Cortex of kidney (tissue), 1 donor: ENCODE measurements around the gene FHAD1.
"Not testable (repeated sequence)": the region's sequence is repeated elsewhere in the genome, so short reads cannot be mapped to it uniquely, and the experiment has no call there.

Source experiments
- DNase-seq: peaks from one replicate; lab custom pipeline; 2025; lab: John Stamatoyannopoulos, UW

FHAD1 gene

DNA sequence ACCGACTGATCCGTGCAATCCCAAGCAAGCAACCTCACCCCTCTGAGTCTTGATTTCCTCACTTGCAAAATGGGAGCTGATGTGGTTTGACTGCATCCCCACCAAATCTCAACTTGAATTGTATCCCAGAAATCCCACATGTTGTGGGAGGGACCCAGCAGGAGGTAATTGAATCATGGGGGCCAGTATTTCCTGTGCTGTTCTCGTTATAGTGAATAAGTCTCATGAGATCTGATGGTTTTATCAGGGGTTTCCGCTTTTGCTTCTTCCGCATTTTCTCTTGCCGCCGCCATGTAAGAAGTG is 58.4 kb downstream of the FHAD1 start:
- no peak for DNase-seq

DNA sequence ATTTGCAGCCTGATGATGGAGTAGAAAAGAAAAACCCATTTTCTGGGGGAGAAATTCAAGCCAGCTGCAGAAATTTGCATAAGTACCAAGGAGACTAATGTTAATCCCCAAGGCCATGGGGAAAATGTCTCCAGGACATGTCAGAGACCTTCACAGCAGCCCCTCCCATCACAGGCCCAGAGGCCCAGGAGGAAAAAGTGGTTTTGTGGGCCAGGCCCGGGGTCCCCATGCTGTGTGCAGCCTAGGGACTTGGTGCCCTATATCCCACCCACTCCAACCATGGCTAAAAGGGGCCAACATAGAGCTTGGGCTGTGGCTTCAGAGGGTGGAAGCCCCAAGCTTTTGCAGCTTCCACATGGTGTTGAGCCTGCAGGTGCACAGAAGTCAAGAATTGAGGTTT is 59.3 kb downstream of the FHAD1 start:
- not testable (repeated sequence) for DNase-seq

DNA sequence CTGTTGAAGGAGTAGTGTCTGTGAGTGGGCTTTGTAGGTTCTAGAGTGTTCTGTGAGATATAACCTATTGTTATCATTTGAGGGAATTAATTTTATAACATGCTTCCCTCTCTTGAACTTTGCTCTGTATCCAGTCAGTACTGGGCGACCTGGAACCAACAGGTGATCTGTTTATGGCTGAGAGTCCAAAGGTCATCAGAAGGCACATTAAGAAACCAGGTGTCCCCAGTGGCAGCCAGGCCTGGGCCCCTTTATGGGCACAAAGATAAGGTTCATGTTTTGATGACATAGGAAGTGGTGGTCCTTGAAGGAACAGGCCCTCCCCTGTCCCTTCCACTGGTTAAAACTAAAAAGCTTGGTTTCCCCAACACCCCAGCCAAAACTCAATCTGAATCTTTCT is 61.1 kb downstream of the FHAD1 start:
- DNase-seq, result no peak

DNA sequence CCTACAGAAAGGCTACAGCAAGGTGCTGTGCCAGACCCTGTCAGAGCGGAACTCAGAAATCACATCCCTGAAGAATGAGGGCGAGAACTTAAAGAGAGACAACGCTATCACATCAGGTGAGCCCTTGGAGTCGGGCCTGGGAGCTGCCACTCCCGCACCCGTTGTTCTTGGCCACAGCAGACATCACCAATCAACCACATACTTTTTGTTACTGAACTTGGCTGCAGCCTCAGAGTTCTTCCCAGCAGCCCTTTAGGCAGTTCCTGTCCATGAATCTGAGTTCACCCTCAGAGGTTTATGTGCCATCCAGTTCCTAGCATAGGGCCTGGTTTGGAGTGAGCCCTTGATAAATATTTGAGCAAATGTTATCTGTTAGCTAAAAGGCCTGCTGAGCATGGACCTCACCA is 61.6 kb downstream of the FHAD1 start:
- no peak for DNase-seq

DNA sequence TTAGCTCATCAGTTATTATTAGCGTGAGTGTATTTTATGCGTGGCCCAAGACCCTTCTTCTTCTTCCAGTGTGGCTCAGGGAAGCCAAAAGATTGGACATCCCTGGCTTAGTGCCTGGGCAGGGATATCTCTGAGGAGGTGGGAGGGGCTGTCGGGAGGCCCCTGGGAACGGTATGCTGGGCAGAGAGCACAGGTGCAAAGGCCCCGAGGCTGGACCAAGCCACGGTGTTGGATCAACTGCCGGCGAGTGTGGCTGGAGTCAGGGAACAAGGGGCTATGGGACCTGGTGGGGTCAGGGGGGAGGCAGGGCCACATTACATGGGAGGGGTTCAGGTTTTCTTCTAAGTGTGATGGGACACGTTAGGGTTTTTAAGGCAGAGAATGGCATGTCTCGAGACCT is 62.7 kb downstream of the FHAD1 start:
- DNase-seq, result no peak

DNA sequence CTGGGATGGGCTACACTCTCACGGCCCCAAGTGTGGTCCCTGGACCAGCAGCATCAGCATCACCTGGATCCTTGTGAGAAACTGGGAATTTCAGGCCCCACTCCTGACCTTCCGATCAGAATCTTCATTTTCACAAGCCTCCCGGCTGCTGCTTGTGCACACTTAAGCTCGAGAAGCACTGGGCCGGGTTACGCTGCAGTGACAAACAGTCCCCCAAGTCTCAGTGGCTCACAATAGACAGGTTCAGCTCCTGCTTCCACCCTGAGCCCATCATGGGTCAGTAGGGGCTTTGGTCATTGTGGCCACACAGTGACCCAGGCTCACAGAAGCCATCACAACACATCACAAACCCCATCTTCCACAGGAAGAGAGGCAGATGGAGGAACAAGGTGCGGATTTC is 63.5 kb downstream of the FHAD1 start:
- DNase-seq, result no peak

DNA sequence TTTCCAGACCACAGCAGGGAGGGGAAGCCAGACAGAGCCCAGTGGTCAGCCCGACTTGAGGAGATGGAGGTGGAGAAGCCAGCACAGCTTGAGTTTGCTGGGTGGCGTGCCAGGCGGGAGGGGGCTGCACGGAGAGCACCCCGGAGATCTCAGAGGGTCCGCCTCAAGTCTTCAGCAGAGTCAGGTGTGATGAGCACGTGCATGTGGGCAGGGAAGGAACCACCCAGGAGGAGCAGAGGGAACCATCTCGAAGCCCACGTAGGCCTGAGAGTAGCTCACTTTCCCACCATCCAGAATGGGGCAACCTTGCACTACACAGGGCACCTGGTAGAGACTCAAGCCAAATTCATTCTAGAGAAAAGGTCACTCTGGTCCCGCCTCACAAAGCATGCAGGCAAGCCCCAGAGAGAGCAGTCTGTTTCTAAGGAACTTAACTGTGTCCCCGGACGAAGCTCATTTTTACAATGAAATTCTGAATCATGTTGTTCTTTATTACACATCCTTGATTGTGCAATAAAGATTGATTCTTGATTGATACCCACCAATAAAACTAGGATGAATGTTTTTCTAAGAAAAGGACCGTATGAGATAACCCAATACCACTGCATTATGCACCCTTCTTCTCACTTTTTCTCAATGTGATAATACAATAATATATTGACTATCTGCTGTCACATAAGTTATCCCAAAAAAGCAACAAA is 64.2 kb downstream of the FHAD1 start:
- DNase-seq, result no peak

DNA sequence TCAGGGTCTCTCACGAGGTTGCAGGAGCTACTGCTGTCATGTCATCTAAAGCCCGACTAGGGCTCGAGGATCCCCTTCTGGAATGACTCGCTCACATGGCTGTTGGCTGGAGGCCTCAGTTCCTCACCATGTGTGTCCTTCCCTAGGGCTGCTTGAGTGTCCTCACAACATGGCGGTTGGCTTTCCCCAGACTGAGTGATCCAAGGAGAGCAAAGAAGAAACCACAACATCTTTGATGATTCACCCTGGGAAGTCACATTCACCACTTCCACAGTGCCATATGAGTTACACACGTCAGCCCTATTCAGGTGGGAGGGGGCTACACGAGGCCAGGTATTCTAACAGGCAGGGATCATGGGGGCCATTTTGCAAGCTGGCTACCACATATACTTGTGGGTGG is 64.9 kb downstream of the FHAD1 start:
- DNase-seq, result no peak

DNA sequence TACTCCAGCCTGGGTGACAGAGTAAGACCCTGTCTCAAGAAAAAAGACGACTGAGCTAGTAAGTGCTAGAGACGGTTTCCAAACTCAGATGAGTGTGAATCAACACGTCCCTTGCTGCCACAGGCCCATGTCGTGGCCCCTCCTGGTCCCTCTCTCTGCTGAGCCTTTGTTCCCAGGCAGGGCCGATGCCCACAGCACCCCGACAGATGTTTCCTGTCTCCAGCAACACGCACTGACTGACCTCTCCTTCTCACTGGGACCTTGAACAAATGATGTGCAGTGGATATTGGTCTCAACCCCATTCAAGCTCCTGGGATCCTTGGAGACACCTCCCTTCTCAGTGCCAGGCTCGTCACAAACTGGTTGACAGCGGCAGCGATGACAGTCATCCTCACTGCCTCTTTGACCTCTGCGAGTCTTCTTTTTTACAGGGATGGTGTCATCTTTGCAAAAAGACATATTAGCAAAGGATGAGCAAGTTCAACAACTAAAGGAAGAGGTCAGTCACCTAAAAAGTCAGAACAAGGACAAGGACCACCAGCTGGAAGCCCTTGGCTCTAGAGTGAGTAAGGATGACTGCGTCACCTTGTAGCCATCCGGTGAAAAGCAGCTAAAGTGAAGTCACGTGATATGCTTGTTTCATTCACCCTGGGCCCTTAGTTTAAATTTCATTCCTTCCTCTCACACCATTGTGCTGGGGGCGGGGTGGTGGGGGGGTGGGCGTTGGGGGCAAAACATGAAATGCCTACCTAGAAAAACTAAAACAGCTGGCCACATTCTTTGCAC is 65.8 kb downstream of the FHAD1 start:
- DNase-seq, result no peak

DNA sequence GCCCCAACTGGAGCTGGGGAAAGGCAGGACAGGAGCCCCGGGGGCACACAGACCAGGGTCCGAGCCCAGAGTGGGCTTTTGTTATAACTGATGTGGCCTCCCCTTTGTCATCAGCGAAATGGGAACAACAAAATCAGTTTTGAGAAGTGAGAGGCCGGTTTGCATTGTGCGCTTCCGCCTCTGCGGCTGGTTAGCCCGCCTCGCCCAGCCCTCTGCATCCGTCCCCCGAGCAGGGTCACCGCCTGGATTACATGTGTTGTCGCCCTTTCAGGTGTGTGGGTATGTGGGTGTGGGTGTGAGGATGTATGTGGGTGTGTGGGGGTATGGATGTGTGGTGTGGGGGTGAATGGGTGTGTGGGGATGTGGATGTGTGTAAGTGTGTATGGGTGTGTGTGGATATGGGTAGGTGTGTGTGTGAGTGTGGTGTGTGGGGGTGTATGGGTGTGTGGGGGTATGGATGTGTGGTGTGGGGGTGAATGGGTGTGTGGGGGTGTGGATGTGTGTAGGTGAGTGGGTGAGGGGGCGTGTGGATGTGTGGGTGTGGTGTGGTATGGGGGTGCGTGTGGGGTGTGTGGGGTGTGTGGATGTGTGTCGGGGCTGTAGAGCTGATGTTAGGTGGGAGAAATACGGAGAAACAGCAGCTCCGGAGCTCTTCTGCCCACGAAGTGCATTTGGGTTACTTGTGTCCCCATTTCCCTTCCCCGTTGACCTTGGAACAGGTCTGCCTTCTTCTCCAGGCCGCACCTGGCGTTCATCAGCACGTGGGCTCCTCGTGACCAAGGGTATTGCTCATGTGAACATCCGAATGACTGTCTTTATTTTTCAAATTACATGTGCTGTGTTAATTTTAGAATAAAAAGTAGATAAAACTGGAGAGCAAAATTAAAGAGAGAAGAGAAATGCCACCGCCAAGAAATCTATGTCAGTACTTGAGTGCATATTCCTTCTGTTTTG is 67.6 kb downstream of the FHAD1 start:
- no peak for DNase-seq

DNA sequence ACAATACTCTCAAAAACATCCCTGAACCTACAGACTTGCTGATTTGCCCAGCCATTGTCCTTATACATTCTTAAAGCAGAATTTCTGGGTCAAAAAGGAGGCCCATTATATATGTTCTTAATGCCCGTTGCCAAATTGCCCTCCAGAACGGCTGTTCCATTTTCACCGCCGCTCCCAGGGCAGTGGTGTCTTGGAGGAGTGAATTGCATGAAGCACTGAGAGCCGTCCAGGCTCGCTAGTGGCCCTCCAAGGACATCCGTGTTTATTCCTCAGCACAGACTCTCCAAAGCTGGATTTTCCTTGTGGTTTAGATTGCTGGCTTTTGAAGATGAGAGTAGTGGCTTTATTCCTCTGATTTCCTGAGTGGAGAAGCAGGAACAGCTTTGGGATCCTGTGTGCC is 68.8 kb downstream of the FHAD1 start:
- DNase-seq, result no peak

DNA sequence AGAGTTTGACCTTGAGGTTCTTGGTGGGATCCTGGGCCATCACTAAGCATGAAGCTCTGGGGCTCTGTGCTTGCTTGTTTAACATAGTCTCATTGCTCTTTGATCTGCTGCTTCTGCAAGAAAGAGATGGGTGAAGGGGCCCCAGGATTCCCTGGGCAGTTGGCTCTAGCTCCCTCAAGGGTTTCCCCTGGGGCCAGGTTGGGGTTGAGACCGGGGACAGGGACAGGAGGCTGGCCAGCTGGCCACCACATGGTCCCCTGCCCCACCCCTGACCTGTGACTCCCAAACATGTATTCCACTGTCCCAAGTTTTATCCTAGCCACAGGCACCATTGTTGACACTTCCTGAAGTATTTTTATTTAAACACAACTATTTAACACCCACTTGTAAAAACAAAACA is 69.5 kb downstream of the FHAD1 start:
- no peak for DNase-seq

DNA sequence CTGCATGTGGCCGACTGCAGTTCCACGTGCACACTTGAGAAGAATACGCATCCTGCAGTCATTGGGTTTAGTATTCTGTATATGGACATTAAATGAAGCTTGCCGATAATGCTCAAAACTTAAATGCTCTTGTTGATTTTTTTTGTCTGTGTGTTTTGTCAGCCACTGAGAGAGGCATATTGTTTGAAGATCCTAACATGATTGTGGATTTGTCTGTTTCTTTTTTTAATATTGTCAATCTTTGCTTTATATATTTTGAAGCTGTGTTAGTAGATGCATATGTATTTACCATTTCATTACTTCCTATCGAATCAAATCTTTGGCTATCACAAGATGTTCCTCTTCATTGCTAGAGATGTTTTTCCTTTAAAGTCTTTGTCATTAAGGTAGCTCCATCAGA is 73.2 kb downstream of the FHAD1 start:
- no peak for DNase-seq

DNA sequence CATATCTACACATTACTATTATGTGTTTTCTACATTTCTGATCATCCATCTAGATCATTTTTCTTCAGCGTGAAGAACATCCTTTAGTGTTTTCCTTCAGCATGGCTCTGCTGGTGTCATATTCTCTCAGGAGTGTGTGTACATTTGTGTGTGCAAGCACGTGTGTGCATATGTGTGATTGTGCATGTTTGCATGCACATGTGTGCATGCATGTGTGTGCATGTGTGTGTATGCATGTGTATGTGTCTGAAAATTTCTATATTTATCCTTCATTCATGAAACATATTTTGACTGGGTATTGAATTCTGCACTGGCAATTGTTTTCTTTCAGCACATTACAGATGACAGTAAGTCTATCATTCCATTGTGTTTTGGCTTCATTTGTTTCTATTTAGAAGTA is 74.6 kb downstream of the FHAD1 start:
- no peak for DNase-seq

DNA sequence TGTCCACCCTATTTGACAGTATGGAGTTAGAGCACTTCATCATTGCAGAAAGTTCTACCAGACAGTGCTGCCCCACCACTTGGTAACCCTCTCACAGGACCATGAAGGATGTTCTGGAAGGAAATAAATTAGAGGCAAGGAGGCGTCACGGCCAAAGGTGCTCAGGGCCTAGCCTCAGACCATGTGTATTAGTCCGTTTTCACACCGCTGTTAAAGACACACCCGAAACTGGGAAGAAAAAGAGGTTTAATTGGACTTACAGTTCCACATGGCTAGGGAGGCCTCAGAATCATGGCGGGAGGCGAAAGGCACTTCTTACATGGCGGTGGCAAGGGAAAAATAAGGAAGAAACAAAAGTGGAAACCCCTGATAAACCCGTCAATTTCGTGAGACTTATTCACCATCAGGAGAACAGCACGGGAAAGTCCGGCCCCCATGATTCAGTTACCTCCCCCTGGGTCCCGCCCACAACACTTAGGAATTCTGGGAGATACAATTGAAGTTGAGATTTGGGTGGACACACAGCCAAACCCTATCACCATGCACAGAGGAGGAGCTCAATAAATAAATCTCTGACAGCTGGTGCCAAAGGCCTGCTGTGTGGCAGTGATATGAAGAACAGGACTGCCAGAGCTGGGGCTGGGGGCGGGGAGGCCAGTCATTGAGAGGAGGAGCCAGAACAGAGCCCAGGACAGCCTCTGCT is 75.8 kb downstream of the FHAD1 start:
- DNase-seq, result no peak

DNA sequence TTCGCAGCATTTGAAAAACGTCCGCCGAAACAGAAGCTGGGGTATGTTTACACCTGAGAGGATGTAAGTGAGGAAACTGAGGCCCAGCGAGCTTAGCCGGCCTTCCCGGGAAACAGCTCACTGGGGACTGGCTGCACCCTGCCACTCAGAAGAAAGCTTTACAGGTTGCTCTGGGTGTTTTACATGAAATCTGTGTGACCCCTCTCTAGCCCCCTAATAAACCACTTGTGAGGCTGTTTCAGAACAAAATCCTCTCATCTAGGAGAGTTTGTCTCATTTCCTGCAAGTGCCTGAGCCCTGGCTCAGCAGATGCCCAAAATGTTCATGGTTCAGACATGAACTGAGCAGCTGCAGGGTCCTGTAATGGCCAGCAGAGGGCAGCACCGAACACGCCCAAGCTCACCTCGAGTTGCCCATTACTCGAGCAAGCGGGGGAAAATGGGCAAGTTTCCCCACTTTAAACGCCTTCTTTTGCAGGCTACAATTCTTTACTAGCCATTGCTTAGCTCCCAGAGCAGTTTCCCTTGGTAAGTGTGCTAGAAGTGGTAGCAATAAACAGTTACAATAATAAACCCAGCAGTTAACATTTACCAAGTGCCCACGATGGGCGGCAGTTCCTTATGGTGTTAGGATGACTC is 76.4 kb downstream of the FHAD1 start:
- no peak for DNase-seq

DNA sequence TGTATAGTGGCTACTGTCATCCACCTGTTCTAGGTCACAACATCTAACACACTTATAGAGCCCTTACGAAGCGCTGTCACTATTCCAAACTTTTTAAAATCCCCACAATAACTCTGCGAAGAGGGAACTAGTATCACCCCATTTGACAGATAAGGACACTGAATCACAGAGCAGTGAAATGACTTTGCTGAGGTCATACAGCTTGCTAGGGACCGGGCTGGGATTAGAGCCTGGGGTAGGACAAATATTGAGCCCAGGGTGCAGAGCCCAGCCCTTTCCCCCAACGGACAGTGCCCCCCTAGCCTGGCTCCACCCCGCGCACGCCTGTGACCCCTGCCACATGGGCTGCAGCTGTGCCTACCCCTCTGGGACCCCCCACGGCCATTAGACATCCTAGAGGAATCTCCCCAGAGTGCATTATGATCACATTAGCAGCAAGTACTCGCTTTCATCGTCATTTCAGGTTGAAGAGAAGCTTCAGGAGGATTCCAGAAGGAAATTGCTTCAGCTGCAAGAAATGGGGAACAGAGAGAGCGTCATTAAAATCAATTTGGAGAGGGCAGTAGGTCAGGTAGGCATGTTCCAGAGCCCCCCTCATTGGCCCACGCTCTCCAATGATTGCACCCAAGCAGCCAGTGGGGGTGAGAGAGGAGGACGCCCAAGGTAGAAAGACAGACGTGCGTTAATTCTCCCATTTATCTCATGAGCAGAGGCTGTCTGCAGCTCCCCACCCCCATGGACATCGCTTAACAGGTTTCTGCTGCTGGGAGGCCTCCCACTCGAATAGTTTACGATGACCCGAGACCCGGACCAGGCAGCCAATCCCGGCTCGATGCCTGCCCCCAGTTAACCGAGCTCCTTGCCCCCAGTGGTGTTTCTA is 77.2 kb downstream of the FHAD1 start:
- DNase-seq, result no peak

DNA sequence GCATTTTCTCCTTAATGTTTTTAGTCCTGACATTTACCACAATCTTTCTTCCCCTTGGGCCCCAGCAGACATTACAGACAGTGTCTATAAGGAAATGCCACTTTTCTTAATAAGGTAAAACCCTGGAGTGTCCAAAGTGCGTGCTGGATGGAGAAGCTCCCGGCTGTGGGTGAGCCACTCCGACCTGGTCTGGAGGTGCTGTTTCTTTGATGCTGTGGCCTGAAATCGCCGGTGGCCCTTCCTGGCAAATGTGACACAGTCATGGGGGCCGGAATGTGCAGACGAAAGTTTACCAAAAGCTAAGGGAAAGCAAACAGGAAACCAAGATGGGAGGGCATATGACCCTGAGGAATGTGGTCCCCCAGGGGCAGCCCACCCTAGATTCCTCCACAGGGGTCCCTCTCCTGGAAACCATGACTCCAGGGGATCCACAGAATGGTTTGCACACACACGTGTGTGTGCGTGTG is 77.9 kb downstream of the FHAD1 start:
- no peak for DNase-seq

DNA sequence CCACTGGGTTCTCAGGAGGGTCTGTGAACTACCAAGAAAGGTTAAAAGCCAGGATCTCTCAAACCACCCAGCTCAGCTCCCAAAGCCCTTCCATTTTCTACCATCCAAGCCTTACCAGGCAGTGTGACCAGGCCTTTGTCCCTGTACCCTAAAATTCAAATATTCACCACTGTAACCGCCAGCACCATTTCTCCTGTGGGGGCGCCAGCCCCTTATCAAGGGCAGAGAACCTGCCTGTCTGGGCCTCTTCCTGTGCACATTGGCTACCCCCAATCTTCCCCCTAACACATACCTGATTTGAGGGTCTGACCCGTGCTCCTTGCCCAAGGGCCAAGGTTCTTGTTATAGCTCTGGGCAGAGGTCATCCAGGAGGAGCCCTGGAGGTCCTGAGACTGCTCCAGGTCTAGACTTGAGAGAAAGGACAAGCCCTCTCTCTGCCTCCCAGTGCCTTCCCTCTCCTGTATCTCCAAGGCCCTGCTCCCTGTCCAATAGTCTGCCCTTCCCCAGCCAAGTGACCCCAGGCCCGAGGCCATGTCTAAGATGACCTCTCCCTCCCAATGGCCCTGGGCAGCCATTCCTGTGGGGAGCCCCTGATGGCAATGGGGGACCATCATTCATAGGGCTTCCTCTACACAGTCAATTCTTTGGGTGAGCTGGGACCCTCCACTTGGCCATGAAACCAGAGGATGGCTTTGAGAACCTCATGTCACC is 78.5 kb downstream of the FHAD1 start:
- no peak for DNase-seq
